H9 (cell line): ENCODE measurements around the gene ASTN2. TPM values are rescaled to one million over a fixed set of nuclear protein-coding genes. Genes with fewer than 3 reads are reported as not detected.

Source experiments
- DNase-seq: peaks from one replicate; pipeline ENCODE4 v3.0.0-alpha.2; 2017
- H2AFZ ChIP-seq: one replicate; pipeline ENCODE4 v1.6.1; 2013; ENCODE audit warnings: mild to moderate bottlenecking, low read length, control low read depth, moderate library complexity
- H2AK5ac ChIP-seq: 2 replicates; pipeline ENCODE4 v1.6.1; 2013; ENCODE audit warnings: low read length, control low read depth, mixed read lengths; ENCODE audit not compliant: insufficient read length
- H2BK120ac ChIP-seq: one replicate; pipeline ENCODE4 v1.6.1; 2013; ENCODE audit warnings: low read depth, mild to moderate bottlenecking, low read length, control low read depth, inconsistent platforms; ENCODE audit not compliant: poor library complexity, severe bottlenecking
- H2BK12ac ChIP-seq: 2 replicates; pipeline ENCODE4 v1.6.1; 2013; ENCODE audit warnings: low read length, control low read depth, mixed read lengths, low read depth; ENCODE audit not compliant: insufficient read length
- H2BK15ac ChIP-seq: 2 replicates; pipeline ENCODE4 v1.6.1; 2013; ENCODE audit warnings: low read depth, low read length, control low read depth
- H2BK20ac ChIP-seq: one replicate; pipeline ENCODE4 v1.6.1; 2013; ENCODE audit warnings: low read depth, mild to moderate bottlenecking, low read length, control low read depth, inconsistent platforms; ENCODE audit not compliant: poor library complexity, severe bottlenecking
- H2BK5ac ChIP-seq: 2 replicates; pipeline ENCODE4 v1.6.1; 2013; ENCODE audit warnings: low read length, control low read depth, mixed read lengths; ENCODE audit not compliant: insufficient read length
- H3K14ac ChIP-seq: 2 replicates; pipeline ENCODE4 v1.6.1; 2013; ENCODE audit warnings: low read length, control low read depth; ENCODE audit not compliant: insufficient read depth
- H3K18ac ChIP-seq: 2 replicates; pipeline ENCODE4 v1.6.1; 2013; ENCODE audit warnings: low read depth, mild to moderate bottlenecking, mixed read lengths, low read length, control low read depth; ENCODE audit not compliant: insufficient read length
- H3K23ac ChIP-seq: 2 replicates; pipeline ENCODE4 v1.6.1; 2013; ENCODE audit warnings: low read length, control low read depth, mixed read lengths, low read depth; ENCODE audit not compliant: insufficient read length
- H3K23me2 ChIP-seq: 2 replicates; pipeline ENCODE4 v1.6.1; 2013; ENCODE audit warnings: low read depth, mild to moderate bottlenecking, mixed read lengths, low read length, control low read depth; ENCODE audit not compliant: insufficient read length, poor library complexity, severe bottlenecking
- H3K27ac ChIP-seq: 2 replicates; pipeline ENCODE4 v1.5.1; 2013; ENCODE audit warnings: low read length, control low read depth, mixed read lengths, low read depth; ENCODE audit not compliant: insufficient read length
- H3K27me3 ChIP-seq: 2 replicates; pipeline ENCODE4 v1.6.1; 2013; ENCODE audit warnings: low read length, control low read depth, inconsistent platforms; ENCODE audit not compliant: insufficient read depth
- H3K4ac ChIP-seq: 2 replicates; pipeline ENCODE4 v1.6.1; 2013; ENCODE audit warnings: low read depth, mild to moderate bottlenecking, control low read depth, inconsistent platforms, low read length, moderate library complexity
- H3K4me1 ChIP-seq: 2 replicates; pipeline ENCODE4 v1.6.1; 2013; ENCODE audit warnings: low read length, control low read depth, inconsistent platforms; ENCODE audit not compliant: insufficient read depth
- H3K4me2 ChIP-seq: 2 replicates; pipeline ENCODE4 v1.6.1; 2013; ENCODE audit warnings: low read length, control low read depth, mixed read lengths; ENCODE audit not compliant: insufficient read length, insufficient read depth
- H3K56ac ChIP-seq: 2 replicates; pipeline ENCODE4 v1.6.1; 2013; ENCODE audit warnings: low read depth, mild to moderate bottlenecking, mixed read lengths, low read length, control low read depth; ENCODE audit not compliant: insufficient read length
- H3K79me1 ChIP-seq: 2 replicates; pipeline ENCODE4 v1.6.1; 2013; ENCODE audit warnings: low read depth, mild to moderate bottlenecking, moderate library complexity, low read length, control low read depth, inconsistent platforms; ENCODE audit not compliant: insufficient read depth, poor library complexity, severe bottlenecking
- H3K79me2 ChIP-seq: 2 replicates; pipeline ENCODE4 v1.6.1; 2013; ENCODE audit warnings: low read length, control low read depth, inconsistent platforms; ENCODE audit not compliant: insufficient read depth
- H3K9ac ChIP-seq: 2 replicates; pipeline ENCODE4 v1.6.1; 2013; ENCODE audit warnings: low read length, control low read depth, mixed read lengths; ENCODE audit not compliant: insufficient read length; ENCODE audit errors: extremely low read depth
- H3K9me3 ChIP-seq: one replicate; pipeline ENCODE4 v1.6.1; 2013; ENCODE audit warnings: low read depth, low read length, inconsistent platforms; ENCODE audit not compliant: control insufficient read depth
- H3T11ph ChIP-seq: one replicate; pipeline ENCODE4 v1.6.1; 2013; ENCODE audit warnings: mild to moderate bottlenecking, low read length, control low read depth, inconsistent platforms
- H4K20me1 ChIP-seq: one replicate; pipeline ENCODE4 v1.6.1; 2013; ENCODE audit not compliant: control insufficient read depth, insufficient read length, insufficient read depth
- H4K5ac ChIP-seq: 2 replicates; pipeline ENCODE4 v1.6.1; 2013; ENCODE audit warnings: low read depth, mild to moderate bottlenecking, mixed read lengths, low read length, control low read depth; ENCODE audit not compliant: insufficient read length
- H4K8ac ChIP-seq: replicated peaks from 2 replicates; pipeline ENCODE4 v1.6.1; 2013; ENCODE audit warnings: low read length, control low read depth, mixed read lengths, low read depth; ENCODE audit not compliant: insufficient read length
- H4K91ac ChIP-seq: 2 replicates; pipeline ENCODE4 v1.6.1; 2013; ENCODE audit warnings: low read depth, mild to moderate bottlenecking, moderate library complexity, mixed read lengths, low read length, control low read depth; ENCODE audit not compliant: insufficient read length
- H3K27ac Mint-ChIP-seq, 3 experiments: 2 replicates in 2 of 3; 3 replicates in 1 of 3; pipeline ENCODE4 v1.8.0; 2020 to 2021; ENCODE audit warnings: mixed read lengths in 3 of 3, mild to moderate bottlenecking in 1 of 3, moderate library complexity in 1 of 3
- H3K27me3 Mint-ChIP-seq: 2 replicates; pipeline ENCODE4 v1.8.0; 2021; ENCODE audit warnings: low read depth, mild to moderate bottlenecking, moderate library complexity, mixed read lengths
- H3K36me3 Mint-ChIP-seq, 3 experiments: 2 replicates in 2 of 3; 3 replicates in 1 of 3; pipeline ENCODE4 v1.8.0; 2020 to 2021; ENCODE audit warnings: low read depth in 3 of 3, mixed read lengths in 3 of 3; ENCODE audit not compliant: insufficient read depth in 1 of 3
- H3K4me1 Mint-ChIP-seq, 2 experiments: 2 replicates each; pipeline ENCODE4 v1.8.0; 2020; ENCODE audit warnings: mixed read lengths in 2 of 2
- H3K4me3 Mint-ChIP-seq, 2 experiments: 2 replicates in 1 of 2; 3 replicates in 1 of 2; pipeline ENCODE4 v1.8.0; 2020 to 2021; ENCODE audit warnings: mild to moderate bottlenecking in 2 of 2, mixed read lengths in 2 of 2, moderate library complexity in 1 of 2
- H3K9me3 Mint-ChIP-seq, 2 experiments: 2 replicates in 1 of 2; 3 replicates in 1 of 2; pipeline ENCODE4 v1.8.0; 2020; ENCODE audit warnings: mild to moderate bottlenecking in 2 of 2, mixed read lengths in 2 of 2, moderate library complexity in 1 of 2
- WGBS: extraction: QIAGEN DNeasy Blood & Tissue Kit; methylation state at CpG from one replicate; pipeline ENCODE4 v1.1.7; 2013; ENCODE audit warnings: missing lambda C conversion rate, low lambda C conversion rate, mixed read lengths; ENCODE audit not compliant: insufficient read length; ENCODE audit errors: extremely low coverage; 5-methylcytosine and 5-hydroxymethylcytosine counted together
- total RNA-seq: library from RNA; stranded (reverse); gene quantifications from 2 replicates; pipeline ENCODE4 v1.2.1, GENCODE V29; 2021
- TF ChIP-seq, protein P1 (sequence below): fragments of 200-600 bp; sonication (generic); conservative IDR thresholded peaks from 3 replicates; pipeline ENCODE4 v1.8.0; 2021; ENCODE audit warnings: antibody characterized with exemption, mild to moderate bottlenecking

Gene ASTN2
- total RNA-seq, 1 experiment from 2014 or later: 9.7 TPM

DNA sequence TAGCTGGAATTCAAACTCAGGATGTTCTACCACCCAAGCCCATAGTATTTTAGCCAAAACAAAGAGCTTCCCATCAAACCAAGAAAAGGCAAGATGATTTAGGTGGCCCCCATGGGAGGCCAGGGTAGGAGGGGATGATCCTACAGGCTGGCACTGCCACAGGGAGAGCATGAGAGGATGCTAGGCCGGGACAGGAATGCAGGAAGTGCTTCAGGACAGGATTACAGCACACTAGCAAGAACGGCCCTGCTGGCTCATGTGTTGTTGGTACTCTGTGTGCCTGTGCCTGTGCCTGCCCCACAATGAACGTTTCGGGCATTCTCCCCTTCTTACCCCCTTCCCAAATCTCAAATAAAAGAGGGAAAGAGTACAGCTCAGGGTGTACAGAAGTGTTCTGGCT lies 838.5 kb downstream of the ASTN2 start:
- Histone ChIP-seq H3K23ac (no peak overlapping the region), H3K79me1 (no peaks in the 10 kb centered on the region), H3K27me3 (no peaks in the 10 kb centered on the region), H3K23me2 (no peaks in the 10 kb centered on the region), H3K14ac (no peak overlapping the region), H2BK15ac (no peak overlapping the region), H2BK12ac (no peak overlapping the region), H4K8ac (no peak overlapping the region), H3K27ac (no peak overlapping the region), H3K9me3 (no peaks in the 10 kb centered on the region), H2BK20ac (no peak overlapping the region), H3K79me2 (no peaks in the 10 kb centered on the region), H3K4me2 (no peak overlapping the region), H2BK120ac (no peak overlapping the region), H3K18ac (no peak overlapping the region), H3K9ac (no peak overlapping the region), H3T11ph (no peak overlapping the region), H3K4me1 (no peaks in the 10 kb centered on the region), H2AFZ (no peak overlapping the region), H2AK5ac (no peak overlapping the region), H3K56ac (no peak overlapping the region), H3K4ac (no peak overlapping the region), H4K91ac (no peak overlapping the region), H4K20me1 (no peaks in the 10 kb centered on the region), H4K5ac (no peak overlapping the region), H2BK5ac (no peak overlapping the region)
- Mint-ChIP-seq H3K27me3 (no peaks in the 10 kb centered on the region), H3K4me3 (no peak overlapping the region), H3K27ac (no peak overlapping the region), H3K36me3 (no peaks in the 10 kb centered on the region), H3K9me3 (no peaks in the 10 kb centered on the region), H3K4me1 (peaks cover 5% of the 10 kb centered on the region in 2 experiments; a peak in 1 of 4 replicates)
- TF ChIP-seq, protein P1, sequence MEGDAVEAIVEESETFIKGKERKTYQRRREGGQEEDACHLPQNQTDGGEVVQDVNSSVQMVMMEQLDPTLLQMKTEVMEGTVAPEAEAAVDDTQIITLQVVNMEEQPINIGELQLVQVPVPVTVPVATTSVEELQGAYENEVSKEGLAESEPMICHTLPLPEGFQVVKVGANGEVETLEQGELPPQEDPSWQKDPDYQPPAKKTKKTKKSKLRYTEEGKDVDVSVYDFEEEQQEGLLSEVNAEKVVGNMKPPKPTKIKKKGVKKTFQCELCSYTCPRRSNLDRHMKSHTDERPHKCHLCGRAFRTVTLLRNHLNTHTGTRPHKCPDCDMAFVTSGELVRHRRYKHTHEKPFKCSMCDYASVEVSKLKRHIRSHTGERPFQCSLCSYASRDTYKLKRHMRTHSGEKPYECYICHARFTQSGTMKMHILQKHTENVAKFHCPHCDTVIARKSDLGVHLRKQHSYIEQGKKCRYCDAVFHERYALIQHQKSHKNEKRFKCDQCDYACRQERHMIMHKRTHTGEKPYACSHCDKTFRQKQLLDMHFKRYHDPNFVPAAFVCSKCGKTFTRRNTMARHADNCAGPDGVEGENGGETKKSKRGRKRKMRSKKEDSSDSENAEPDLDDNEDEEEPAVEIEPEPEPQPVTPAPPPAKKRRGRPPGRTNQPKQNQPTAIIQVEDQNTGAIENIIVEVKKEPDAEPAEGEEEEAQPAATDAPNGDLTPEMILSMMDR: no peak
- no CpG with 5 or more reads among the region's 4 CpGs for WGBS
- no peak for DNase-seq
